Fibroblast of the aortic adventitia (primary cell): ENCODE results near the gene NT5C3A. TPM values are rescaled to one million over a fixed set of nuclear protein-coding genes. Genes with fewer than 3 reads are reported as not detected.

Experiments
- DNase-seq: peaks from one replicate; pipeline ENCODE4 v3.0.0-alpha.2; 2010; ENCODE audit warnings: low read depth
- H3K4me3 ChIP-seq: 2 replicates; pipeline ENCODE4 v1.5.1; 2011; ENCODE audit warnings: low read depth, mild to moderate bottlenecking, control low read depth, low read length, moderate library complexity
- CTCF ChIP-seq: IDR thresholded peaks from 2 replicates; pipeline ENCODE4 v1.5.1; 2011; ENCODE audit warnings: mild to moderate bottlenecking, low read length, control low read depth, inconsistent platforms; ENCODE audit not compliant: insufficient read depth
- total RNA-seq: library from RNA; depleted of rRNA; stranded (reverse); fragments of >200 nt; gene quantifications from 2 replicates; pipeline ENCODE4 v1.2.3, GENCODE V29; 2012; ENCODE audit warnings: low replicate concordance

NT5C3A gene
- total RNA-seq, 1 donor = 26.8 TPM

- TF ChIP-seq CTCF = no peak
- no peak for DNase-seq
- H3K4me3 ChIP-seq = no peak overlapping the region
Observed at GRCh38 chr7:33065981-33066380, 3.4 kb upstream of the NT5C3A start.

- DNase-seq = peak; percentile 91
- H3K4me3 ChIP-seq = peak overlapping the region; percentile 87
- no peak for TF ChIP-seq CTCF
Observed at GRCh38 chr7:33062782-33063443, 337 bp upstream of the NT5C3A start.

- no peak for DNase-seq
Observed at GRCh38 chr7:33061282-33061937, 1.2 kb downstream of the NT5C3A start.

GRCh38 chr7:33059635-33060034 is 2.9 kb downstream of the NT5C3A start:
- TF ChIP-seq CTCF = no peak
- no peak overlapping the region for H3K4me3 ChIP-seq
- no peak for DNase-seq

More at GRCh38 chr7:33061282-33061937, 1.2 kb downstream of the NT5C3A start:
- peak overlapping the region; percentile 87 for H3K4me3 ChIP-seq
- no peak for TF ChIP-seq CTCF

GRCh38 chr7:33055158-33055557 is 7.4 kb downstream of the NT5C3A start:
- DNase-seq = no peak
- H3K4me3 ChIP-seq = no peak overlapping the region
- TF ChIP-seq CTCF = no peak

GRCh38 chr7:33054261-33054964 is 8.2 kb downstream of the NT5C3A start:
- no peak for TF ChIP-seq CTCF
- DNase-seq = no peak
- no peak overlapping the region for H3K4me3 ChIP-seq
